Body of pancreas (tissue), 4 donors: Measurements from ENCODE around the gene TGFBR3.

Source experiments
- CTCF ChIP-seq, 7 experiments: fragments of 450-650 bp in 4 of 7; fragments of 200-600 bp in 3 of 7; sonication (generic) in 3 of 7; IDR thresholded peaks; one replicate each; pipeline ENCODE4 v1.5.1; 2016 to 2019; ENCODE audit warnings: antibody characterized with exemption in 7 of 7
- POLR2A ChIP-seq, 3 donors: fragments of 450-650 bp; IDR thresholded peaks; one replicate each; pipeline ENCODE4 v1.6.1; 2016; ENCODE audit warnings: antibody characterized with exemption in 3 of 3, mild to moderate bottlenecking in 2 of 3

- TF ChIP-seq CTCF (IDR thresholded peaks at IDR 0.05) (no peak), POLR2A (IDR thresholded peaks at IDR 0.05) (no peak)
Observed at GRCh38 chr1:91750398-91750996, 135.5 kb downstream of the TGFBR3 start.
